ENCODE data around the gene MAST4.

DNA sequence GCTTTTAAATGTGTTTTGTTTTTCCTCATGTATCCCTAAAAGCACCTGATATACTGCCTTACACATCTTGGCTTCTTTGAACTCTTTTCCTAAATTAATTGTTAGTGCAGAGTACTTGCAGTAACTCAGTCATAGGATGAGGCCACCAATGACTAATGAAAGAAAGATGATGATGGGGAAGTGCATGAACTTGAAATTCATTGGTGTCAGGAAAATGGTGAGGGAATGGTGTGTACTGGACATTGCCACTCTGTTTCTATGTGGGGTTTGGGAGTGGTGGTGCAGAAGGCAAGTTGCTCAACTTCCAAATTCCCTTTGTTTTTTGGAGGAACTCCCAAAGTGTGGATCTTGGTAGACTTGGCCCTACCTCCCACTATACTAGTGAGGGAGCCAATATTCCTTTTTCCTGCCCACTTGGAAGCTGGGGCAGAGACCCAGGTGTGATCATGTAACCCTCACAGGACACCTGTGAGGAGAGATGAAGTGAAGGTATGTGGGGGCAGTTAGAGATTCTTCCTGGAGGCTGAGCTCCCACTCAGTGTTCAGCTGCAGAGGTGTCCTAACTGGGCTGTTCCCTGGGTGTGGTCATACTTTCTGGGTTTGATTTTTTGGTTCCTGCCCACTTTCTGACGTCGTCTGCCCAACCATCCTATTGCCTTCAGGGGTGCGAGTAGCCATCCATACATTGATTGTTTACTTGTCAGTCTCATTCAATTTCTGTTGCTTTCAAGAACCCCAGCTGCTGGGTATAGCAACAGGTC, 298.5 kb downstream of the MAST4 start:
- TF ChIP-seq POLR2A (IDR thresholded peaks at IDR 0.05) (no peak), POLR2AphosphoS5 (IDR thresholded peaks at IDR 0.05) (no peak)
